ENCODE results near the gene CHRND.

DNA sequence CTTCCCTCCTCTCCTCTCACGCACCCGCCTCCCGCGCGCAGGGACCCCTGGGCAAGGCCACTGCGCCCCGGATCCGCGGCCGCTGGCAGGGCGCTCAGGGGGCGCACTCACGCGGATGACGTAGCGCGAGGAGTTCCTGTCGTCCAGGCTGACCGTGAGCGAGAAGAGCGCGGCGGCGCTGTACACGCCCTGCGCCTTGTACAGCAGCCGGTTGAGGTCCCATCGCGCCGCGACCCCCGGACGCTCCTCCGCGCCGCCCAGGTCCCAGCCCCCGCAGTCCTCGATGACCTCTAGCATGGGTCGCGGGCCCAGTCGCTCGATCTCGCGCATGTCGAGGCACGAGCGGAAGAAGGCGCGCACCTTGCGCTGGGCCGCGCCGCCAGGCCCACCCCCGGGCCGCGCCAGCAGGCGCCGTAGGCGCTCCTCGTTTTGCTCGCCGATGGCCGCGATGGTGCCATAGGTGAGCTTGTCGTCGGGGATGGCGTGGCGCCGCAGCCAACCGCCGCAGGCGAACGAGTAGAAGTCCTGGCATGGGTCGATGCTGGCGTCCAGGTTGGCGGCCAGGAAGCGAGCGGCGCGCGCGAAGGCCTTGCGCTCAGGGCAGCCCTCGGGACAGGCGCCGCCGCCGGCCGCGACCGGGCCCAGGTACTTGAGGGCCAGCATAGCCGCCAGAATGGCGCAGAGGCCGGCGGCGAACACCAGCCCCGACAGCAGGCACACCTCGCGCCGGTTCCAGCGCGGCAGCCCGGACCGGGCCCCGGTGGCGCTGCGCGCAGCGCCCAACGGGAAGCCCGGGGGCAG, 40.0 kb upstream of the CHRND start:
- TF ChIP-seq CTCF (IDR thresholded peaks at IDR 0.05) (no peak), POLR2A (IDR thresholded peaks at IDR 0.05) (no peak)

Measured in testis (tissue), 2 donors.